ENCODE data around the gene KCNT1. TPM values are rescaled to one million over a fixed set of nuclear protein-coding genes. Genes with fewer than 3 reads are reported as not detected.

Gene KCNT1
- total RNA-seq, 1 experiment from 2014 or later = not detected

GRCh38 chr9:135790356-135790755, 88.4 kb downstream of the KCNT1 start:
- ChIA-PET CTCF (no interaction called here), POLR2A (ENCODE audit: unreplicated experiment) (interaction anchor here (0.7 kb wide), 1 partner anchor 13 kb away, joined by 4 read pairs; no protein-coding TSS in a partner anchor)
- Histone ChIP-seq H4K20me1 (ENCODE audit: insufficient read depth) (no peaks in the 10 kb centered on the region), H3K36me3 (ENCODE audit: low read depth) (no peaks in the 10 kb centered on the region), H3K4me2 (no peak overlapping the region), H3K27ac (no peak overlapping the region), H3K9me2 (ENCODE audit: insufficient read depth) (no peaks in the 10 kb centered on the region), H2AFZ (no peak overlapping the region), H3K4me3 (no peak overlapping the region), H3K27me3 (ENCODE audit: insufficient read depth, low read depth) (no peaks in the 10 kb centered on the region), H3K79me2 (ENCODE audit: low read depth) (no peaks in the 10 kb centered on the region), H3K9me3 (ENCODE audit: insufficient read depth, low read depth) (no peaks in the 10 kb centered on the region), H3K4me1 (replicated peaks; ENCODE audit: insufficient read depth) (no peaks in the 10 kb centered on the region), H3F3A (ENCODE audit: insufficient read depth, low read depth) (no peaks in the 10 kb centered on the region)
- no TSS peak for BruUV-seq (replicated peaks)
- intact Hi-C loops (cut with micrococcal nuclease; ENCODE audit: unreplicated experiment) = loop anchor here (5.0 kb wide), 1 partner anchor 188 kb away; no protein-coding TSS in a partner anchor
- TF ChIP-seq EZH2 (IDR thresholded peaks at IDR 0.05; ENCODE audit: low read depth) = no peak
- no peak for TF ChIP-seq CTCF (conservative IDR thresholded peaks at IDR 0.05)
- DNase-seq = no peak

- no peak overlapping the region for H3K4me3 ChIP-seq
- H2AFZ ChIP-seq = no peak overlapping the region
- DNase-seq = no peak
- no peaks in the 10 kb centered on the region for H3F3A ChIP-seq (ENCODE audit: insufficient read depth, low read depth)
- no peaks in the 10 kb centered on the region for H3K9me2 ChIP-seq (ENCODE audit: insufficient read depth)
- no peaks in the 10 kb centered on the region for H3K36me3 ChIP-seq (ENCODE audit: low read depth)
- no peak for TF ChIP-seq CTCF (conservative IDR thresholded peaks at IDR 0.05)
- no peak for TF ChIP-seq EZH2 (IDR thresholded peaks at IDR 0.05; ENCODE audit: low read depth)
- no peaks in the 10 kb centered on the region for H3K79me2 ChIP-seq (ENCODE audit: low read depth)
- no peak overlapping the region for H3K27ac ChIP-seq
- no peaks in the 10 kb centered on the region for H3K27me3 ChIP-seq (ENCODE audit: insufficient read depth, low read depth)
- POLR2A ChIA-PET (ENCODE audit: unreplicated experiment) = no interaction called here
- intact Hi-C loops (cut with micrococcal nuclease; ENCODE audit: unreplicated experiment) = loop anchor here (5.0 kb wide), 1 partner anchor 189 kb away; no protein-coding TSS in a partner anchor
- H4K20me1 ChIP-seq (ENCODE audit: insufficient read depth) = no peaks in the 10 kb centered on the region
- H3K4me2 ChIP-seq = no peak overlapping the region
- no peaks in the 10 kb centered on the region for H3K4me1 ChIP-seq (replicated peaks; ENCODE audit: insufficient read depth)
- no peaks in the 10 kb centered on the region for H3K9me3 ChIP-seq (ENCODE audit: insufficient read depth, low read depth)
- BruUV-seq (replicated peaks) = no TSS peak
- CTCF ChIA-PET = no interaction called here
Observed at GRCh38 chr9:135790850-135791249, 88.9 kb downstream of the KCNT1 start.

GRCh38 chr9:135791431-135792267, 89.7 kb downstream of the KCNT1 start:
- no peak for DNase-seq
- ChIA-PET CTCF (no interaction called here), POLR2A (ENCODE audit: unreplicated experiment) (no interaction called here)
- Histone ChIP-seq H3K4me2 (no peak overlapping the region), H3K79me2 (ENCODE audit: low read depth) (no peaks in the 10 kb centered on the region), H3K4me1 (replicated peaks; ENCODE audit: insufficient read depth) (no peaks in the 10 kb centered on the region), H3K27me3 (ENCODE audit: insufficient read depth, low read depth) (no peaks in the 10 kb centered on the region), H3K9me2 (ENCODE audit: insufficient read depth) (no peaks in the 10 kb centered on the region), H2AFZ (no peak overlapping the region), H3K27ac (no peak overlapping the region), H3F3A (ENCODE audit: insufficient read depth, low read depth) (no peaks in the 10 kb centered on the region), H4K20me1 (ENCODE audit: insufficient read depth) (no peaks in the 10 kb centered on the region), H3K36me3 (ENCODE audit: low read depth) (no peaks in the 10 kb centered on the region), H3K9me3 (ENCODE audit: insufficient read depth, low read depth) (no peaks in the 10 kb centered on the region), H3K4me3 (no peak overlapping the region)
- TF ChIP-seq EZH2 (IDR thresholded peaks at IDR 0.05; ENCODE audit: low read depth) (no peak), CTCF (conservative IDR thresholded peaks at IDR 0.05) (no peak)
- intact Hi-C loops (cut with micrococcal nuclease; ENCODE audit: unreplicated experiment) = loop anchor here (5.0 kb wide), 1 partner anchor 189 kb away; no protein-coding TSS in a partner anchor
- BruUV-seq (replicated peaks) = no TSS peak
